Neural cell (in vitro differentiated cells): Measurements from ENCODE around the gene CYP26B1. TPM values are rescaled to one million over a fixed set of nuclear protein-coding genes. Genes with fewer than 3 reads are reported as not detected.

Experiments used
- H2AFZ ChIP-seq: fragments of 200-600, 300-800 bp; sonication (generic), shearing (Covaris generic); 2 replicates; pipeline ENCODE4 v1.6.0; 2014; ENCODE audit warnings: low read depth, mild to moderate bottlenecking, antibody characterized with exemption, low read length, moderate library complexity
- H3F3A ChIP-seq: fragments of 200-600 bp; shearing (Covaris generic); 2 replicates; pipeline ENCODE4 v1.6.1; 2016; ENCODE audit warnings: mild to moderate bottlenecking, moderate library complexity, mixed read lengths, antibody characterized with exemption, low read length; ENCODE audit not compliant: insufficient read depth, poor library complexity, severe bottlenecking
- H3K27ac ChIP-seq: fragments of 200-600, 300-800 bp; sonication (generic), shearing (Covaris generic); 2 replicates; pipeline ENCODE4 v1.5.1; 2014; ENCODE audit warnings: mild to moderate bottlenecking, low read length, moderate library complexity
- H3K27me3 ChIP-seq: fragments of 300-800, 200-600 bp; sonication (generic), shearing (Covaris generic); 2 replicates; pipeline ENCODE4 v1.6.0; 2014; ENCODE audit warnings: mild to moderate bottlenecking, low read depth, low read length, moderate library complexity; ENCODE audit not compliant: insufficient read depth
- H3K36me3 ChIP-seq: fragments of 300-800, 200-600 bp; sonication (generic), shearing (Covaris generic); 2 replicates; pipeline ENCODE4 v1.5.1; 2014; ENCODE audit warnings: mild to moderate bottlenecking, antibody characterized with exemption, low read length, moderate library complexity; ENCODE audit not compliant: insufficient read depth
- H3K4me2 ChIP-seq: fragments of 300-800, 200-600 bp; sonication (generic), shearing (Covaris generic); 2 replicates; pipeline ENCODE4 v1.6.0; 2014; ENCODE audit warnings: mild to moderate bottlenecking, low read length
- H3K4me3 ChIP-seq: fragments of 300-800, 200-600 bp; sonication (generic), shearing (Covaris generic); 2 replicates; pipeline ENCODE4 v1.5.1; 2014; ENCODE audit warnings: mild to moderate bottlenecking, low read length, moderate library complexity
- H3K79me2 ChIP-seq: fragments of 200-600 bp; shearing (Covaris generic); replicated peaks from 2 replicates; pipeline ENCODE4 v1.6.0; 2014; ENCODE audit warnings: mild to moderate bottlenecking, low read length, moderate library complexity; ENCODE audit not compliant: insufficient read depth
- H3K9ac ChIP-seq: fragments of 300-800, 200-600 bp; sonication (generic), shearing (Covaris generic); 2 replicates; pipeline ENCODE4 v1.6.1; 2016; ENCODE audit warnings: mild to moderate bottlenecking, low read length, mixed read lengths
- H3K9me2 ChIP-seq: fragments of 200-600 bp; shearing (Covaris generic); 2 replicates; pipeline ENCODE4 v1.6.1; 2016; ENCODE audit warnings: mild to moderate bottlenecking, low read length, mixed read lengths; ENCODE audit not compliant: insufficient read depth
- H3K9me3 ChIP-seq: fragments of 200-600, 300-800 bp; sonication (generic), shearing (Covaris generic); 2 replicates; pipeline ENCODE4 v1.6.1; 2016; ENCODE audit warnings: mild to moderate bottlenecking, mixed run types, low read length, moderate library complexity, mixed read lengths
- H4K20me1 ChIP-seq: fragments of 200-600 bp; shearing (Covaris generic); 2 replicates; pipeline ENCODE4 v1.6.1; 2016; ENCODE audit warnings: mild to moderate bottlenecking, mixed run types; ENCODE audit not compliant: insufficient read depth
- CTCF ChIP-seq: fragments of 450-650 bp; IDR thresholded peaks from 2 replicates; pipeline ENCODE4 v1.5.1; 2014; ENCODE audit warnings: antibody characterized with exemption, mild to moderate bottlenecking, moderate library complexity; ENCODE audit not compliant: poor library complexity, severe bottlenecking
- EP300 ChIP-seq: fragments of 450-650 bp; conservative IDR thresholded peaks from 2 replicates; pipeline ENCODE4 v1.6.1; 2014; ENCODE audit warnings: antibody characterized with exemption, mild to moderate bottlenecking, moderate library complexity; ENCODE audit not compliant: poor library complexity, severe bottlenecking
- EZH2 ChIP-seq: fragments of 200-600, 300-800 bp; shearing (Covaris generic), sonication (generic); IDR thresholded peaks from 2 replicates; pipeline ENCODE4 v1.6.1; 2014; ENCODE audit warnings: antibody characterized with exemption, low read length, borderline replicate concordance, mild to moderate bottlenecking; ENCODE audit not compliant: insufficient read depth, poor library complexity, severe bottlenecking
- MXI1 ChIP-seq: fragments of 450-650 bp; conservative IDR thresholded peaks from 2 replicates; pipeline ENCODE4 v1.6.1; 2014; ENCODE audit warnings: antibody characterized with exemption, mild to moderate bottlenecking; ENCODE audit not compliant: poor library complexity, severe bottlenecking
- POLR2AphosphoS5 ChIP-seq: IDR thresholded peaks from 2 replicates; pipeline ENCODE4 v1.6.1; 2012
- RAD21 ChIP-seq: fragments of 450-650 bp; conservative IDR thresholded peaks from 2 replicates; pipeline ENCODE4 v1.6.1; 2014; ENCODE audit warnings: antibody characterized with exemption, mild to moderate bottlenecking, moderate library complexity
- SMC3 ChIP-seq: fragments of 450-650 bp; conservative IDR thresholded peaks from 2 replicates; pipeline ENCODE4 v1.6.1; 2014; ENCODE audit warnings: antibody characterized with exemption, mild to moderate bottlenecking, moderate library complexity; ENCODE audit not compliant: poor library complexity
- TAF1 ChIP-seq: IDR thresholded peaks from 2 replicates; pipeline ENCODE4 v1.6.1; 2012; ENCODE audit warnings: low read depth
- polyA plus RNA-seq: library from polyadenylated mRNA; depleted of rRNA; stranded (reverse); fragments of >200 nt; gene quantifications from 2 replicates; pipeline ENCODE4 v1.2.3, GENCODE V29; 2014
- TF ChIP-seq, protein P1 (sequence below): IDR thresholded peaks from 2 replicates; pipeline ENCODE4 v1.6.1; 2012; ENCODE audit warnings: borderline replicate concordance

Gene CYP26B1
- polyA plus RNA-seq, 1 donor from 2014 or later: 0.83 TPM

GRCh38 chr2:72150861-72151356 lies 3.2 kb upstream of the CYP26B1 start:
- no peak overlapping the region for H3K27ac ChIP-seq
- no peaks in the 10 kb centered on the region for H3K36me3 ChIP-seq
- no peaks in the 10 kb centered on the region for H3K9me2 ChIP-seq
- no peak overlapping the region for H3K4me3 ChIP-seq
- H4K20me1 ChIP-seq: no peaks in the 10 kb centered on the region
- H2AFZ ChIP-seq: no peak overlapping the region
- H3K9ac ChIP-seq: no peak overlapping the region
- no peak for TF ChIP-seq TAF1
- TF ChIP-seq EZH2: no peak
- no peak for TF ChIP-seq MXI1
- TF ChIP-seq, protein P1, sequence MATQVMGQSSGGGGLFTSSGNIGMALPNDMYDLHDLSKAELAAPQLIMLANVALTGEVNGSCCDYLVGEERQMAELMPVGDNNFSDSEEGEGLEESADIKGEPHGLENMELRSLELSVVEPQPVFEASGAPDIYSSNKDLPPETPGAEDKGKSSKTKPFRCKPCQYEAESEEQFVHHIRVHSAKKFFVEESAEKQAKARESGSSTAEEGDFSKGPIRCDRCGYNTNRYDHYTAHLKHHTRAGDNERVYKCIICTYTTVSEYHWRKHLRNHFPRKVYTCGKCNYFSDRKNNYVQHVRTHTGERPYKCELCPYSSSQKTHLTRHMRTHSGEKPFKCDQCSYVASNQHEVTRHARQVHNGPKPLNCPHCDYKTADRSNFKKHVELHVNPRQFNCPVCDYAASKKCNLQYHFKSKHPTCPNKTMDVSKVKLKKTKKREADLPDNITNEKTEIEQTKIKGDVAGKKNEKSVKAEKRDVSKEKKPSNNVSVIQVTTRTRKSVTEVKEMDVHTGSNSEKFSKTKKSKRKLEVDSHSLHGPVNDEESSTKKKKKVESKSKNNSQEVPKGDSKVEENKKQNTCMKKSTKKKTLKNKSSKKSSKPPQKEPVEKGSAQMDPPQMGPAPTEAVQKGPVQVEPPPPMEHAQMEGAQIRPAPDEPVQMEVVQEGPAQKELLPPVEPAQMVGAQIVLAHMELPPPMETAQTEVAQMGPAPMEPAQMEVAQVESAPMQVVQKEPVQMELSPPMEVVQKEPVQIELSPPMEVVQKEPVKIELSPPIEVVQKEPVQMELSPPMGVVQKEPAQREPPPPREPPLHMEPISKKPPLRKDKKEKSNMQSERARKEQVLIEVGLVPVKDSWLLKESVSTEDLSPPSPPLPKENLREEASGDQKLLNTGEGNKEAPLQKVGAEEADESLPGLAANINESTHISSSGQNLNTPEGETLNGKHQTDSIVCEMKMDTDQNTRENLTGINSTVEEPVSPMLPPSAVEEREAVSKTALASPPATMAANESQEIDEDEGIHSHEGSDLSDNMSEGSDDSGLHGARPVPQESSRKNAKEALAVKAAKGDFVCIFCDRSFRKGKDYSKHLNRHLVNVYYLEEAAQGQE: no peak
- no peak for TF ChIP-seq SMC3
- TF ChIP-seq RAD21: no peak
- no peak for TF ChIP-seq CTCF
- no peak for TF ChIP-seq EP300
- TF ChIP-seq POLR2AphosphoS5: no peak
- H3K4me2 ChIP-seq: no peak overlapping the region
- H3K79me2 ChIP-seq: no peaks in the 10 kb centered on the region
- peaks cover 51% of the 10 kb centered on the region for H3K27me3 ChIP-seq
- no peaks in the 10 kb centered on the region for H3K9me3 ChIP-seq
- no peaks in the 10 kb centered on the region for H3F3A ChIP-seq

- H3K9me3 ChIP-seq: no peaks in the 10 kb centered on the region
- H3F3A ChIP-seq: no peaks in the 10 kb centered on the region
- peak overlapping the region; percentile 79 for H3K4me2 ChIP-seq
- no peaks in the 10 kb centered on the region for H3K36me3 ChIP-seq
- peak; percentile 96 for TF ChIP-seq SMC3
- no peak for TF ChIP-seq TAF1
- TF ChIP-seq CTCF: peak; percentile 96
- peak; percentile 2 for TF ChIP-seq EZH2
- TF ChIP-seq RAD21: peak; percentile 92
- no peak for TF ChIP-seq MXI1
- H3K27me3 ChIP-seq: peaks cover 57% of the 10 kb centered on the region
- H4K20me1 ChIP-seq: no peaks in the 10 kb centered on the region
- no peak overlapping the region for H3K27ac ChIP-seq
- no peak overlapping the region for H2AFZ ChIP-seq
- no peak overlapping the region for H3K9ac ChIP-seq
- peak overlapping the region; percentile 66 for H3K4me3 ChIP-seq
- no peaks in the 10 kb centered on the region for H3K79me2 ChIP-seq
- no peaks in the 10 kb centered on the region for H3K9me2 ChIP-seq
Observed at GRCh38 chr2:72150157-72150860, 2.6 kb upstream of the CYP26B1 start.
